NCI-H748 (cell line): ENCODE results near the gene SH3BP4.

Experiments used
- DNase-seq: peaks from one replicate; lab custom pipeline; 2025; ENCODE audit not compliant: unreplicated experiment; lab: John Stamatoyannopoulos, UW

Gene SH3BP4

GRCh38 chr2:235034265-235035118 lies 82.7 kb downstream of the SH3BP4 start:
- peak; percentile 40 for DNase-seq

- DNase-seq, result peak; percentile 16
Measured at GRCh38 chr2:235037604-235038166, 85.9 kb downstream of the SH3BP4 start.

- no peak for DNase-seq
Measured at GRCh38 chr2:235041221-235041917, 89.6 kb downstream of the SH3BP4 start.

GRCh38 chr2:235041918-235042575 lies 90.2 kb downstream of the SH3BP4 start:
- DNase-seq, result no peak

- DNase-seq, result no peak
Measured at GRCh38 chr2:235042576-235043515, 91.0 kb downstream of the SH3BP4 start.

GRCh38 chr2:235043762-235044500 lies 92.1 kb downstream of the SH3BP4 start:
- DNase-seq, result no peak

GRCh38 chr2:235044501-235045271 lies 92.9 kb downstream of the SH3BP4 start:
- DNase-seq, result no peak

- no peak for DNase-seq
Measured at GRCh38 chr2:235045336-235045972, 93.6 kb downstream of the SH3BP4 start.

- DNase-seq, result no peak
Measured at GRCh38 chr2:235045973-235046343, 94.1 kb downstream of the SH3BP4 start.

- no peak for DNase-seq
Measured at GRCh38 chr2:235046589-235046988, 94.8 kb downstream of the SH3BP4 start.

GRCh38 chr2:235047171-235048160 lies 95.6 kb downstream of the SH3BP4 start:
- DNase-seq, result no peak

- DNase-seq, result peak; percentile 50
Measured at GRCh38 chr2:235048549-235048948, 96.7 kb downstream of the SH3BP4 start.

- DNase-seq, result peak; percentile 33
Measured at GRCh38 chr2:235049069-235049468, 97.3 kb downstream of the SH3BP4 start.

GRCh38 chr2:235049719-235050118 lies 97.9 kb downstream of the SH3BP4 start:
- DNase-seq, result no peak

- peak; percentile 96 for DNase-seq
Measured at GRCh38 chr2:235050980-235051351, 99.1 kb downstream of the SH3BP4 start.

GRCh38 chr2:235051436-235052260 lies 99.8 kb downstream of the SH3BP4 start:
- DNase-seq, result no peak
